Large intestine (tissue), 3 donors: ENCODE results near the gene BPGM. TPM values are rescaled to one million over a fixed set of nuclear protein-coding genes. Genes with fewer than 3 reads are reported as not detected.
A peak's percentile ranks its signal among the peaks of the same experiment; 100 is the strongest.
"Not testable (repeated sequence)": the region's sequence is repeated elsewhere in the genome, so short reads cannot be mapped to it uniquely, and the experiment has no call there.

Source experiments
- DNase-seq, 2 donors: peaks; one replicate each; pipeline versions ENCODE4 v3.0.0 to v3.0.0-alpha.2; 2013
- H3K27ac ChIP-seq: one replicate; pipeline ENCODE4 v1.5.1; 2013; ENCODE audit warnings: low read length
- H3K27me3 ChIP-seq: 2 replicates; pipeline ENCODE4 v1.6.1; 2013; ENCODE audit warnings: low read length; ENCODE audit not compliant: control insufficient read depth, insufficient read depth
- H3K36me3 ChIP-seq: 2 replicates; pipeline ENCODE4 v1.6.1; 2013; ENCODE audit warnings: low read length; ENCODE audit not compliant: control insufficient read depth, insufficient read depth
- H3K4me1 ChIP-seq: one replicate; pipeline ENCODE4 v1.6.1; 2013; ENCODE audit warnings: low read length; ENCODE audit not compliant: control insufficient read depth, insufficient read depth
- H3K4me3 ChIP-seq: one replicate; pipeline ENCODE4 v1.5.1; 2013; ENCODE audit warnings: low read length
- H3K9me3 ChIP-seq: one replicate; pipeline ENCODE4 v1.6.1; 2013; ENCODE audit warnings: mild to moderate bottlenecking, low read depth, low read length, moderate library complexity; ENCODE audit not compliant: control insufficient read depth
- WGBS: methylation state at CpG from one replicate; pipeline ENCODE4 v1.1.5; 2013; ENCODE audit warnings: low lambda C conversion rate; ENCODE audit not compliant: insufficient coverage; 5-methylcytosine and 5-hydroxymethylcytosine counted together
- polyA plus RNA-seq: library from polyadenylated mRNA; unstranded; fragments of 120-200 nt; gene quantifications from one replicate; pipeline ENCODE4 v1.2.1, GENCODE V29; 2013

Gene BPGM
- polyA plus RNA-seq, 1 donor = 14.9 TPM

GRCh38 chr7:134684165-134684564, 37.5 kb downstream of the BPGM start:
- WGBS = no CpG with 5 or more reads among the region's 3 CpGs
- no peak overlapping the region for H3K4me3 ChIP-seq

GRCh38 chr7:134685250-134685649, 38.6 kb downstream of the BPGM start:
- 90% methylated on average over 2 of the region's 2 CpGs for WGBS
- H3K9me3 ChIP-seq = no peaks in the 10 kb centered on the region

More at GRCh38 chr7:134684165-134684564, 37.5 kb downstream of the BPGM start:
- Histone ChIP-seq H3K27ac (no peak overlapping the region), H3K36me3 (peaks cover 2% of the 10 kb centered on the region), H3K27me3 (no peaks in the 10 kb centered on the region), H3K9me3 (no peaks in the 10 kb centered on the region), H3K4me1 (no peaks in the 10 kb centered on the region)
- no peak for DNase-seq

GRCh38 chr7:134686786-134687185, 40.1 kb downstream of the BPGM start:
- Histone ChIP-seq H3K4me1 (peaks cover 4% of the 10 kb centered on the region), H3K27me3 (no peaks in the 10 kb centered on the region), H3K36me3 (no peaks in the 10 kb centered on the region), H3K9me3 (no peaks in the 10 kb centered on the region), H3K27ac (no peak overlapping the region), H3K4me3 (no peak overlapping the region)
- DNase-seq = no peak
- WGBS = 34% methylated on average over 3 of the region's 6 CpGs

More at GRCh38 chr7:134685250-134685649, 38.6 kb downstream of the BPGM start:
- Histone ChIP-seq H3K36me3 (no peaks in the 10 kb centered on the region), H3K27me3 (no peaks in the 10 kb centered on the region), H3K4me1 (no peaks in the 10 kb centered on the region), H3K27ac (no peak overlapping the region), H3K4me3 (no peak overlapping the region)
- DNase-seq = no peak

GRCh38 chr7:134689550-134689949, 42.9 kb downstream of the BPGM start:
- not testable (repeated sequence) for H3K27ac ChIP-seq, H3K4me3 ChIP-seq, DNase-seq, H3K9me3 ChIP-seq, H3K27me3 ChIP-seq, H3K4me1 ChIP-seq, H3K36me3 ChIP-seq
- WGBS = 80% methylated on average over 1 of the region's 5 CpGs

- H3K4me1 ChIP-seq = peaks cover 4% of the 10 kb centered on the region
- H3K9me3 ChIP-seq = no peaks in the 10 kb centered on the region
- peak overlapping the region; percentile 28 for H3K27ac ChIP-seq
- DNase-seq = peak in 1 of 2 donors; percentile 23
- WGBS = 71% methylated on average over 1 of the region's 5 CpGs
- H3K27me3 ChIP-seq = no peaks in the 10 kb centered on the region
- no peaks in the 10 kb centered on the region for H3K36me3 ChIP-seq
- H3K4me3 ChIP-seq = no peak overlapping the region
Measured at GRCh38 chr7:134690016-134690415, 43.4 kb downstream of the BPGM start.

- Histone ChIP-seq H3K27ac (peak overlapping the region; percentile 28), H3K4me1 (peaks cover 4% of the 10 kb centered on the region), H3K9me3 (no peaks in the 10 kb centered on the region), H3K27me3 (no peaks in the 10 kb centered on the region), H3K36me3 (no peaks in the 10 kb centered on the region), H3K4me3 (no peak overlapping the region)
- no peak for DNase-seq
- 60% methylated on average over 1 of the region's 12 CpGs for WGBS
Measured at GRCh38 chr7:134690614-134691504, 44.2 kb downstream of the BPGM start.

GRCh38 chr7:134691546-134692343, 45.1 kb downstream of the BPGM start:
- Histone ChIP-seq H3K36me3 (no peaks in the 10 kb centered on the region), H3K27me3 (no peaks in the 10 kb centered on the region), H3K9me3 (no peaks in the 10 kb centered on the region), H3K4me1 (peaks cover 4% of the 10 kb centered on the region), H3K27ac (no peak overlapping the region), H3K4me3 (no peak overlapping the region)
- WGBS = 100% methylated on average over 1 of the region's 13 CpGs
- no peak for DNase-seq

- Histone ChIP-seq H3K27me3 (no peaks in the 10 kb centered on the region), H3K4me3 (no peak overlapping the region), H3K27ac (no peak overlapping the region), H3K36me3 (no peaks in the 10 kb centered on the region), H3K9me3 (no peaks in the 10 kb centered on the region), H3K4me1 (peaks cover 4% of the 10 kb centered on the region)
- WGBS = 17% methylated on average over 1 of the region's 2 CpGs
- no peak for DNase-seq
Measured at GRCh38 chr7:134692344-134692705, 45.7 kb downstream of the BPGM start.

- no peak overlapping the region for H3K27ac ChIP-seq
- DNase-seq = no peak
- no CpG with 5 or more reads among the region's 4 CpGs for WGBS
Measured at GRCh38 chr7:134693256-134693655, 46.6 kb downstream of the BPGM start.

GRCh38 chr7:134694299-134694698, 47.6 kb downstream of the BPGM start:
- Histone ChIP-seq H3K4me1 (peaks cover 4% of the 10 kb centered on the region), H3K36me3 (no peaks in the 10 kb centered on the region), H3K27ac (no peak overlapping the region), H3K27me3 (no peaks in the 10 kb centered on the region), H3K4me3 (no peak overlapping the region), H3K9me3 (no peaks in the 10 kb centered on the region)
- WGBS = 89% methylated on average over 3 of the region's 7 CpGs
- DNase-seq = no peak

More at GRCh38 chr7:134693256-134693655, 46.6 kb downstream of the BPGM start:
- Histone ChIP-seq H3K36me3 (no peaks in the 10 kb centered on the region), H3K4me3 (no peak overlapping the region), H3K9me3 (no peaks in the 10 kb centered on the region), H3K27me3 (no peaks in the 10 kb centered on the region), H3K4me1 (peaks cover 4% of the 10 kb centered on the region)
